Tibial artery (tissue), 4 donors: Measurements from ENCODE around the gene MCF2.

ENCODE experiments used
- DNase-seq, 2 donors: peaks; one replicate each; pipeline ENCODE4 v3.0.0-alpha.2; 2019
- H3K27ac ChIP-seq, 2 donors: fragments of 200-600 bp; sonication (generic) in 1 of 2; 1 replicate in 1 of 2; 2 replicates in 1 of 2; pipeline ENCODE4 v1.5.1; 2018 to 2019; ENCODE audit warnings: mild to moderate bottlenecking in 1 of 2
- H3K27me3 ChIP-seq, 2 donors: fragments of 200-600 bp; sonication (generic) in 1 of 2; one replicate each; pipeline versions ENCODE4 v1.5.1 to v1.6.0; 2016 to 2019
- H3K36me3 ChIP-seq, 3 donors: fragments of 200-600 bp; sonication (generic) in 2 of 3; one replicate each; pipeline ENCODE4 v1.5.1; 2016 to 2019; ENCODE audit warnings: mild to moderate bottlenecking in 2 of 3
- H3K4me1 ChIP-seq, 4 donors: fragments of 200-600 bp; sonication (generic) in 2 of 4; 1 replicate in 3 of 4; 2 replicates in 1 of 4; pipeline ENCODE4 v1.5.1; 2016 to 2019
- H3K4me3 ChIP-seq, 2 donors: fragments of 200-600 bp; sonication (generic) in 1 of 2; 1 replicate in 1 of 2; 2 replicates in 1 of 2; pipeline ENCODE4 v1.5.1; 2018 to 2019; ENCODE audit warnings: mild to moderate bottlenecking in 2 of 2
- H3K9me3 ChIP-seq, 3 donors: fragments of 200-600 bp; sonication (generic) in 1 of 3; one replicate each; pipeline ENCODE4 v1.5.1; 2016 to 2019
- CTCF ChIP-seq, 2 experiments: fragments of 200-600 bp in 1 of 2; fragments of 450-650 bp in 1 of 2; IDR thresholded peaks; one replicate each; pipeline ENCODE4 v1.5.1; 2017 to 2019; ENCODE audit warnings: antibody characterized with exemption in 2 of 2, mild to moderate bottlenecking in 1 of 2, moderate library complexity in 1 of 2
- intact Hi-C: fragments of 100-400 bp; cut with DNase I; formaldehyde crosslinking; loops from one replicate; pipeline ENCODE4 v1.15.0; 2023; ENCODE audit warnings: low total_unique reads

Gene MCF2

GRCh38 chrX:139560221-139560620 lies 147.7 kb downstream of the MCF2 start:
- intact Hi-C loops: no loop called here
- H3K9me3 ChIP-seq: no peaks in the 10 kb centered on the region
- H3K4me1 ChIP-seq: no peaks in the 10 kb centered on the region
- H3K27ac ChIP-seq: no peak overlapping the region
- no peak overlapping the region for H3K4me3 ChIP-seq
- no peaks in the 10 kb centered on the region for H3K27me3 ChIP-seq
- TF ChIP-seq CTCF (IDR thresholded peaks at IDR 0.05): no peak
- H3K36me3 ChIP-seq: no peaks in the 10 kb centered on the region
- no peak for DNase-seq

DNA sequence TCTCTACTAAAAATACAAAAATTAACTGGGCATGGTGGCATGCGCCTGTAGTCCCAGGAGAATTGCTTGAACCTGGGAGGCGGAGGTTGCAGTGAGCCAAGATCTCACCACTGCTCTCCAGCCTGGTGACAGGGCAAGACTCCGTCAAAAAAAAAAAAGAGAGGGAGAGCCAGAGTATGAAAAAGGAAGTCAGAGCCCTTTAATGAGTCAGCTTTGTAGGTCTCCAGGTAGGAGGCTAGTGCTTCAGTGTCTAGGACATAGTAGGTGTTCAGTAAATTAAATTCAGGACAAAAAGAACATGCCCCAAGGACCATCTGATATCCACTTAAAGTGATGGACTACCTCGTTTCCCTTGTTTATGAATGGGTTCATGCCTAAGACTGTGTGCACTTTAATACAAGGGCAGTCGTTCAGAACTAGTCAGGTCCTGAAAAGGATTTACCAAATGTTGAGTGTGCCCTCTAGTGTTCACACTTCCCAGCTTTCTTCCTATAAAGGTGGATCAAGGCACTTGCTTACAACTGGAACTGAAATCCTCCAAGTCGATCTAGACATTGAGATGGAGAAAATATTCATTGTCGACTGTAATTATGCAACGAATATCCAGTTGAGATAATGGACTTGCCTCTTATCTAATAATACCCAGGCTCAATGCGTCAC lies 148.5 kb downstream of the MCF2 start:
- no peak overlapping the region for H3K4me3 ChIP-seq
- TF ChIP-seq CTCF (IDR thresholded peaks at IDR 0.05): peak in 1 of 2 experiments; percentile 28
- H3K36me3 ChIP-seq: no peaks in the 10 kb centered on the region
- DNase-seq: no peak
- no peak overlapping the region for H3K27ac ChIP-seq
- H3K9me3 ChIP-seq: no peaks in the 10 kb centered on the region
- no peaks in the 10 kb centered on the region for H3K27me3 ChIP-seq
- H3K4me1 ChIP-seq: no peaks in the 10 kb centered on the region
- intact Hi-C loops: no loop called here

DNA sequence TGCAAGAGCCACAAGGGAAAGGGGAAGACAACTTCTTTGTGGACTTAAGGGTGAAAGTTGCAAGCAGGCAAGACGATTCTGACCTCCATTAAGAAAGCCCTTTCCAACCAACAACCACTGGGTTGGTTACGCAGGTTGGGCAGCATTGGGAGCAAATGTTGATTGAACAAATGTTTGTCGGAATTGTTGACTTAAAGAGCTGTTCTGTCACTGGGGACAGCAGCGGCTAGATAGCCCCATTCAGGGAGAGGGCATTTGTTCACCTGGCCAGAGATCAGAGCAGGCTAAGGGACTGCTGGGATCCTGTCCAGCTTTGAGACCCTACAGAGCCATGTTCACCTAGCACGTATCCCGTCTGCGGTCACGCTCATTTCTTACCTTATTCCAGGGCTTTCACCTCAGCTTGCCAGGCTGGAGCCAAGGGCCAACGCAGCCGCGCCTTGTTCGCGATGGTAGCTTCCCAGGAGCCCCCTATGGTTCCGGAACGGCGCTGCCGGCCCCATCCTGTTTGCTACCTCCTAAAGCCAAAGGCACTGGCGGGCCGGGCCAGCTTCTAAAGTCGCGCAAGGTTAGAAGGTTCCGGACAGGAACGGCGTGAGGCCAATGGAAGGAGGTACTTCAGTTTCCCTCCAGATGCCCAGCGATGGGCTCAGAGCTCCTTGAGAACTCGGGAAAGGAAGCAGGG lies 152.8 kb downstream of the MCF2 start:
- H3K27me3 ChIP-seq: no peaks in the 10 kb centered on the region
- H3K27ac ChIP-seq: no peak overlapping the region
- TF ChIP-seq CTCF (IDR thresholded peaks at IDR 0.05): no peak
- DNase-seq: no peak
- intact Hi-C loops: no loop called here
- H3K4me1 ChIP-seq: no peaks in the 10 kb centered on the region
- H3K36me3 ChIP-seq: no peaks in the 10 kb centered on the region
- no peaks in the 10 kb centered on the region for H3K9me3 ChIP-seq
- H3K4me3 ChIP-seq: no peak overlapping the region

DNA sequence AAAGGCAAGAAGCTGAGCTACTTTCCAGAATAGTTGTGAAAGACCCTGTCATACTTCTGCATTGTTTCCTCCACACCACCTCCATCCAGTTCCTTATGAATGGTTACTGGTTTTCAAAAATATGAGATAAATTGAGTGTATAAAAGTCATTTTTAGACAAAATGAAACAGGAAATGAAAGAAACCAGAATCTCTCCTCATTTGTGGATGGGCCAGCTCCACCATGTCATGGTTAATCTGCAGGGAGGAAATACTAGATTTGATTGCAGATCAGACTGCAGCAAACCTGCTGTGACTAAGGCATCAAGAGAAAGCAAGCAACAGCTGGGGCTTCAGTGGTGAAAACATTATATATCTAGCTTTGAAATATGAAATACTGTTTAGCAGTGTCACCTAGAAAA lies 153.6 kb downstream of the MCF2 start:
- no peak overlapping the region for H3K4me3 ChIP-seq
- DNase-seq: no peak
- no peaks in the 10 kb centered on the region for H3K9me3 ChIP-seq
- H3K36me3 ChIP-seq: no peaks in the 10 kb centered on the region
- no peaks in the 10 kb centered on the region for H3K4me1 ChIP-seq
- H3K27ac ChIP-seq: no peak overlapping the region
- intact Hi-C loops: no loop called here
- TF ChIP-seq CTCF (IDR thresholded peaks at IDR 0.05): no peak
- H3K27me3 ChIP-seq: no peaks in the 10 kb centered on the region

- no peaks in the 10 kb centered on the region for H3K27me3 ChIP-seq
- no peaks in the 10 kb centered on the region for H3K4me1 ChIP-seq
- H3K27ac ChIP-seq: no peak overlapping the region
- no peaks in the 10 kb centered on the region for H3K36me3 ChIP-seq
- no peak overlapping the region for H3K4me3 ChIP-seq
- intact Hi-C loops: no loop called here
- no peak for DNase-seq
- no peaks in the 10 kb centered on the region for H3K9me3 ChIP-seq
- no peak for TF ChIP-seq CTCF (IDR thresholded peaks at IDR 0.05)
Observed at GRCh38 chrX:139544591-139544990, 163.4 kb downstream of the MCF2 start.
